ENCODE measurements around the gene ZSWIM6. TPM values are rescaled to one million over a fixed set of nuclear protein-coding genes. Genes with fewer than 3 reads are reported as not detected.
"Not testable (repeated sequence)": the region's sequence is repeated elsewhere in the genome, so short reads cannot be mapped to it uniquely, and the experiment has no call there.

The ZSWIM6 gene
- total RNA-seq, 1 donor, result 6.9 TPM

- H3K4me3 ChIP-seq (ENCODE audit: low read depth, low read length), result no peak overlapping the region
- DNase-seq (ENCODE audit: low read depth), result no peak
- TF ChIP-seq, protein P1, sequence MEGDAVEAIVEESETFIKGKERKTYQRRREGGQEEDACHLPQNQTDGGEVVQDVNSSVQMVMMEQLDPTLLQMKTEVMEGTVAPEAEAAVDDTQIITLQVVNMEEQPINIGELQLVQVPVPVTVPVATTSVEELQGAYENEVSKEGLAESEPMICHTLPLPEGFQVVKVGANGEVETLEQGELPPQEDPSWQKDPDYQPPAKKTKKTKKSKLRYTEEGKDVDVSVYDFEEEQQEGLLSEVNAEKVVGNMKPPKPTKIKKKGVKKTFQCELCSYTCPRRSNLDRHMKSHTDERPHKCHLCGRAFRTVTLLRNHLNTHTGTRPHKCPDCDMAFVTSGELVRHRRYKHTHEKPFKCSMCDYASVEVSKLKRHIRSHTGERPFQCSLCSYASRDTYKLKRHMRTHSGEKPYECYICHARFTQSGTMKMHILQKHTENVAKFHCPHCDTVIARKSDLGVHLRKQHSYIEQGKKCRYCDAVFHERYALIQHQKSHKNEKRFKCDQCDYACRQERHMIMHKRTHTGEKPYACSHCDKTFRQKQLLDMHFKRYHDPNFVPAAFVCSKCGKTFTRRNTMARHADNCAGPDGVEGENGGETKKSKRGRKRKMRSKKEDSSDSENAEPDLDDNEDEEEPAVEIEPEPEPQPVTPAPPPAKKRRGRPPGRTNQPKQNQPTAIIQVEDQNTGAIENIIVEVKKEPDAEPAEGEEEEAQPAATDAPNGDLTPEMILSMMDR (IDR thresholded peaks at IDR 0.05; ENCODE audit: insufficient read depth, low read length), result no peak
Measured at GRCh38 chr5:61402244-61402823, 70.3 kb downstream of the ZSWIM6 start.

DNA sequence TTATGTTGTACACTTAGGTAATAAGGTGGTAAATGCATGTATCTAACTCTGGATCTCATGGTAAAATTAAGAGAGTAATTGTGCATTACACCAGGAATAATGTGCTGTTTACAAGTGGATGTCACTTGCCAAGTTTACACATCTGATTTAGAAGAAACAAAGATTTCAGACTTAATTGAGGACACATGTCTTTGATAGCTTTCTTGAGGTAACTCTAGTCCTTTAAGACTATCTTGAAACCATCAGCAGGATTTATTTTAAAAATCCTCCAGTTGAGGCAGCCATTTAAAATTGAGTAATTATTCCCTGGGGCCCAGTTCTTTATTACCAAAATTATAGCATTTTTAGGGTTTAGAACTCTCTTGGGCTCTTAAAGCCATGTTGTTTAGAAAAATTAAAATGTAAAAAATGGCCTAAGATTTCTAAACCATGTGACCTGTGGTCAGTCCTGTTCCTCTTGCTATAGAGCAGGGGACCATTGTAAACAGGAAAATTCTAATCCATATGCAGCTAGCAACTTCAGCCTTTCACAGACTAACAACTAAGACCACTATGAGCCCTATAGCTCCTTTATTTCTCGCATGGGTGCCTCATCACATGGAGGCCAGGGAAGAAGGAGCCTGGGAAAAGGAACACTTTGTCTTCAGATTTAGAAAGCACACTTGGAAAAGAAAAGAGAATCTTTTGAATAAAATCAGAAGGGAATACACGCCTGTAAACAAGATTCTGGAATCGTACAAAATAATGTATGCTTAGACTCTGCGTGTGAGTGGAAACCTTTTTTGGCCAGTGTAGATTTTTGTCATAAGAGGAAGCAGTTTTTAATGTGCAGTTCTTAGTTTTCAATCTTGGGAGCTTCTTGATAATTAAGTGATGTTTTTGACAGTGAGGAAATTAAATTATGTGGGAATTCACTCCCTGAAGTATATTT is 71.2 kb downstream of the ZSWIM6 start:
- DNase-seq (ENCODE audit: low read depth), result no peak
- H3K4me3 ChIP-seq (ENCODE audit: low read depth, low read length), result no peak overlapping the region
- TF ChIP-seq, protein P1 (IDR thresholded peaks at IDR 0.05; ENCODE audit: insufficient read depth, low read length), result no peak

DNA sequence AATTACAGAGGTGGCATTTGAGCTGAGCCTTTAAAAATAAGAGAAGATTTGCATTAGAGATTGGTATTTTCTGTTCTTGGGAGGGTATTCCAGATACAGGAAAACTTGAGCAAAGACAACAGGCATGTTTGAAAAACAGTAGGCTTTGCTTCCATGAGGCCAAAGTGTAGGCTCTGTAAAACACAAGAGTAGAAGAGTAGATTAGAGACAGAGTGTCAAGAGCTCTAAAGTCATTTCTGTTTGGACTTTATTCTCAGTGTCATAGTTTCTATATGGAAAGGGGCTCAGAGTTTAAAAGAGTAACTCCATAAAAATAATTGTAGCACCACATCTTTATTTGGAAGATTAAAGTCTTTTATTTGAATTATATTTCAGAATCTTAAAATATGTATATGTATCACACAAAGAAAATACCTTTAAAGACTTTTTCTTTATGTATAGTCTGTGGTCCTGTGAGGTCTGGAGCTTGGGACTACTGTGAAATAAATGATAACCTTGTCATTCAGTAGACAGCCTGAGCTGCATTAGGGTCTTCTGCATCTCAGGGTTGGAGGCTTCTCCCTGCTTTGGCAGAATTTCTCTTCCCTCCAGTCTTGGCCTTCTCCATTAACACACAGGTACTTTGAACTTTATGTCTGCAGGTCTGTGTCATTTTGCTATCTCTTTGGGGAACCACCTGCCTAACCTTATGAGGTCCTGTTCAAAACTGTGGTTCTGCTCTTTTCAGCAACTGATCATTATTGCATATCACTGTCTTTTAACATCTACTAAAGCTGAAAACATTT is 73.6 kb downstream of the ZSWIM6 start:
- no peak for DNase-seq (ENCODE audit: low read depth)
- TF ChIP-seq, protein P1 (IDR thresholded peaks at IDR 0.05; ENCODE audit: insufficient read depth, low read length), result no peak
- H3K4me3 ChIP-seq (ENCODE audit: low read depth, low read length), result no peak overlapping the region

DNA sequence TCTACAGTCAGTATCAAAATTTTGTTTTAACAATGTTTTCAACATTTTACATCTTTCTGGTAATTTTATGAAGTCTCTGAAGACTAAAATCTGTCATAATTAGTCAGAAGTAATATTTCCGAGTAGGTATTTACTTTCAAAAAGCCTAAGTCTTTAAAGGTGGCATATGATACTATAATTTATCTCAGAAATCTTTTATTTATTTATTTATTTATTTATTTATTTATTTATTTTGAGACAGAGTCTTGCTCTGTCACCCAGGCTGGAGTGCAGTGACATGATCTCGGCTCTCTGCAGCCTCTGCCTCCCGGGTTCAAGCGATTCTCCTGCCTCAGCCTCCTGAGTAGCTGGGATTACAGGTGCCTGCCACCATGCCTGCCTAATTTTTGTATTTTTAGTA is 74.4 kb downstream of the ZSWIM6 start:
- not testable (repeated sequence) for DNase-seq (ENCODE audit: low read depth); H3K4me3 ChIP-seq (ENCODE audit: low read depth, low read length)

- H3K4me3 ChIP-seq (ENCODE audit: low read depth, low read length), result no peak overlapping the region
- TF ChIP-seq, protein P1 (IDR thresholded peaks at IDR 0.05; ENCODE audit: insufficient read depth, low read length), result no peak
- no peak for DNase-seq (ENCODE audit: low read depth)
Measured at GRCh38 chr5:61407706-61408270, 75.7 kb downstream of the ZSWIM6 start.

DNA sequence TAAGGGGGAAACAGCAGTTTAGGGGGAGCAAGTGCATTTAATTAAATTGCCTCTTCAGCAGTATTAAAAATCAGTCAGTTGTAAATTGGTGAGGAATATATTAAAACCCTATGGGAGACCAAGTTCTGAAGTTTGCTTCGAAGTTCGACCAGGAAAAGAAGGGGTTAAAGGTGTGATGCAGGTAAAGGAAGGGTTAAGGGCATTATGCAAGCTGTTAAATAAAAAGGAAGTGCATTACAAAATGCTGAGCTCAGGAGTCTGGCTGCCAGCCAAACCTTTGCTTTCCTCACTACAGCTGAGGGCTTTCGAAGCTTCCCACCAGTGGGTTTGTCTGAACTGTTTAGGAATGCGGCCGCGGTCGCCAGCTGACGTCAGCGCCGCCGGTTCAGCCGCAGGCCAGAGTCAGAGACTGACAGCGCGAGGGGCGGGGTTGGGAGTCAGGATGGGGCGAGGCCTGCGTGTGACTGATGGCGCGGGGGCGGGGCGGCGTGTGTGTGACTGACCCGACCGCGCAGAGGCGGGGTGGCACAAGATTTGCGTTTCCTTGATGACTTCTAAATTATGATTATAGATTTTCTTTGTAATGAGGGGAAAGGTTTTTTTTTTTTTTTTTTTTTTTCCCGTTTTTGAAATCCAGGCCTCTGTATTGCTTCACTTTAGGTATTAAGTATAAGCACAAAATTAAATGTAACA is 76.6 kb downstream of the ZSWIM6 start:
- peak; percentile 100 for DNase-seq (ENCODE audit: low read depth)
- H3K4me3 ChIP-seq (ENCODE audit: low read depth, low read length), result peak overlapping the region; percentile 19

More for the DNA sequence above, 76.6 kb downstream of the ZSWIM6 start:
- TF ChIP-seq, protein P1 (IDR thresholded peaks at IDR 0.05; ENCODE audit: insufficient read depth, low read length), result no peak
